ENCODE results near the gene PRKAG3.

PRKAG3 gene

DNA sequence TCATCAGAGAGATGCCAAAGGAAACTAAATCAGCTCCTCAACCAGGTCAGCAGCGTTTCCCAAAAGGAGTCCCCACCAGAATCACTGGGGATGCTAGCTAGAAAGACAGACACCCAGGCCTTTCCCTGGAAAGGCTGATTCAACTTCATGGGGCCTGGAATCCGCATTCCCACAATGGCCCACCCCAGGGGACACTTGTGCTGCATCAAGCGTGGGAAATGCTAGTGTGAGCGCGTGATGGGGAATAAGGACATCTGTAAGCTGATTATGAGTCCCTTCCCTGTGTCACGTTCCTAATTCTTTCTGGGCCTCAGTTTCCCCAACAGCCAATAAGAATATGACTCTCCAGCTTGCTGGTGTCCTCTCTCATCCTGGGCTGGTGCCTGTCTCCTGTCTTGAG, 46.9 kb upstream of the PRKAG3 start:
- no peak overlapping the region for H3K4me3 ChIP-seq (ENCODE audit: low read depth, low read length)
- peaks cover 40% of the 10 kb centered on the region for H3K4me1 ChIP-seq
- DNase-seq, result peak; percentile 44
- TF ChIP-seq CTCF (IDR thresholded peaks at IDR 0.05; ENCODE audit: low read depth, low read length), result no peak
- H3K9me3 ChIP-seq, result no peaks in the 10 kb centered on the region
- H3K36me3 ChIP-seq, result no peaks in the 10 kb centered on the region
- H3K27me3 ChIP-seq, result no peaks in the 10 kb centered on the region

DNA sequence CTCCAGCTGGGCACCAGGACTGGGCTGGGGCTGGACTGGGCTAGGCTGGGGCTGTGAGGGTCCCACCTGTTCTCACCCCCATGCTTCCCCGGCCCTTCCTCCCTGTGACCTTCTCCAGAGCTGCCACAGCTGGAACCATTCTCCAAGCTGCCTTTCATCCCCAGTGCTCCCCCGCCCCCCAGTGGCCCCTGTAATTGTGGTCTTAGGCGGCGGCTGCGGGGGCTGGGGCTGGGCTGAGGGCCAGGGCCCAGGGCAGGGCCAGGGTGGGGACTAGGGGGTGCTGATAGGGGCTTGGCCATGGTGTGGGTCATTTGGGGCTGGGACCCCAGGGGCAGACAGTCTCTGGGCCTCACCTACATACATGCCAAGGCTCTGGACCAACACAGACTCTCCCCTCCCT, 46.3 kb upstream of the PRKAG3 start:
- Histone ChIP-seq H3K4me3 (ENCODE audit: low read depth, low read length) (no peak overlapping the region), H3K36me3 (no peaks in the 10 kb centered on the region), H3K9me3 (no peaks in the 10 kb centered on the region), H3K27me3 (no peaks in the 10 kb centered on the region), H3K4me1 (peaks cover 38% of the 10 kb centered on the region)
- TF ChIP-seq CTCF (IDR thresholded peaks at IDR 0.05; ENCODE audit: low read depth, low read length), result no peak
- peak; percentile 32 for DNase-seq

GRCh38 chr2:218877331-218877730, 45.7 kb upstream of the PRKAG3 start:
- no peak overlapping the region for H3K4me3 ChIP-seq (ENCODE audit: low read depth, low read length)
- no peaks in the 10 kb centered on the region for H3K27me3 ChIP-seq
- peaks cover 37% of the 10 kb centered on the region for H3K4me1 ChIP-seq
- H3K9me3 ChIP-seq, result no peaks in the 10 kb centered on the region
- peak; percentile 35 for TF ChIP-seq CTCF (IDR thresholded peaks at IDR 0.05; ENCODE audit: low read depth, low read length)
- peak; percentile 63 for DNase-seq
- H3K36me3 ChIP-seq, result no peaks in the 10 kb centered on the region

DNA sequence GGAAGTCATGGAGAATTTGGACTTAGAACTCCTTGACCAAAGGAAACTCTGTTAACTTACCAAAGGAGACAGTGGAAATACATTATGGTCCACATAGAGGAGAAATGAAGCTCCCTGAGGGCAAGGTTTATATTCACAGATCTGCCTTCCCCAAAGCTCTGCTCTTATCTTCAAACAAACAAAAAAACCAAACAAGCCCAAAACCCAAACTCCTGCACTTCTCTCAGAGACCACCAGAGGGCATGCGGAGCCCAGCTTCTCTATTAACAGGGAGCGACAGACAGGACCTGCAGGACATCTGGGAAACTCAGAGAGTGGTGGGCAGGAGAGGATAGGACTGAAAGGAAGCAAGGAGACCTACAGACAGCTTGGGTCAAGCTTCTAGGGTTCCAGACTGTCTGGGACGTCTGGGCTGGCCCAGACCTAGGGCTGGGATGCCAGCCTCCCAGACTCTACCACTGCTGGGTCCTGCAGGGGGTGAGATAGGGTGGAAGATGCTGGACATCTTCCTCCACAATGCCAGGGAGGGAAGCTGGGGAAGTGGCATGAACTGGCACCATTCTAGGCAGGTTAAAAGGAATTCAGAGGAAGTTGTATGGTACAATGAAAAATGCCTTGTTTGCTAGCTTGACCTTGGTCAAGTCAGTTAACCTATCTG, 45.1 kb upstream of the PRKAG3 start:
- Histone ChIP-seq H3K4me3 (ENCODE audit: low read depth, low read length) (no peak overlapping the region), H3K4me1 (peaks cover 37% of the 10 kb centered on the region), H3K27me3 (no peaks in the 10 kb centered on the region), H3K36me3 (no peaks in the 10 kb centered on the region), H3K9me3 (no peaks in the 10 kb centered on the region)
- peak; percentile 100 for TF ChIP-seq CTCF (IDR thresholded peaks at IDR 0.05; ENCODE audit: low read depth, low read length)
- DNase-seq, result peak; percentile 81

- Histone ChIP-seq H3K9me3 (no peaks in the 10 kb centered on the region), H3K36me3 (no peaks in the 10 kb centered on the region), H3K4me3 (ENCODE audit: low read depth, low read length) (no peak overlapping the region), H3K4me1 (peaks cover 37% of the 10 kb centered on the region), H3K27me3 (no peaks in the 10 kb centered on the region)
- TF ChIP-seq CTCF (IDR thresholded peaks at IDR 0.05; ENCODE audit: low read depth, low read length), result no peak
- DNase-seq, result no peak
Observed at GRCh38 chr2:218875692-218876246, 44.2 kb upstream of the PRKAG3 start.
